ENCODE measurements around the gene CTSH. TPM values are rescaled to one million over a fixed set of nuclear protein-coding genes. Genes with fewer than 3 reads are reported as not detected.

The CTSH gene
- total and polyA plus RNA-seq, 12 donors = 26.4 to 122 (median 62.5) TPM

DNA sequence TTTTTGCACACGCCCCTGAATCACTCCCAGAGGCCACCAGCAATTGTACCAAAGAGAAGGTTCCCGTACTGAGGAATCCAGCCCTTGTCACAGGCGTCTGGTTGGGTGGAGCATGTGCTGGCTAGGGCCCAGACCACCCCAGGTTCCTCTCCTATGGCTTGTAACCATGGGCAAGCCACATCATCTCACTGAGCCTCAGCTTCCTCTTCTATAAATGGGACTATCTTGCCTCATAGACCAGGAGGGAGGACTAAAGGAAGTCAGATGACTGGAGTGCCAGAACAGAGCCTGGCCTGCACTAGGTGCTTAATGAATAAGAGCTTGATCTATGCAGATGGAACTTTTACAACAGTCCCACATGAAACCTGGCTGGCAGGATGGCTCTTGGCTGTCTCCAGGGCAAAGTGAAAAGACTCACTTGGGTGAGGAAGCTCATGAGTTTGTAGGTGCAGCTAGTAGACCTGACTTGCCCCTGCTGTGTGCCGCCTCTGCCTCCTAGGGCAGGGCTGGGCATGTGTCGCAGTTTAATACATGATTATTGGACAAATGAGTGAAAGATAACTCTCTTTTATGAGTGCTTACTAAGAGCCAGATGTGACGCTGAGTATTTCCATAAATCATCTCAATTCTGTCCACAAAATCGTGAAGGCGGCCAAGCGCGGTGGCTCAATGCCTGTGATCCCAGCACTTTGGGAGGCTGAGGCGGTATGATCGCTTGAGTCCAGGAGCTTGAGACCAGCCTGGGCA, 29.3 kb downstream of the CTSH start:
- Histone ChIP-seq H3K27ac (peak overlapping the region in 3 of 10 donors; percentile 7 to 71 (median 9)), H3K27me3 (no peaks in the 10 kb centered on the region), H3K4me1 (peaks cover 8 to 72% (median 28%) of the 10 kb centered on the region in 9 donors), H3K36me3 (peaks cover 0 to 88% (median 24%) of the 10 kb centered on the region in 9 donors), H3K9me3 (no peaks in the 10 kb centered on the region), H3K4me3 (no peak overlapping the region)
- TF ChIP-seq, protein P1, sequence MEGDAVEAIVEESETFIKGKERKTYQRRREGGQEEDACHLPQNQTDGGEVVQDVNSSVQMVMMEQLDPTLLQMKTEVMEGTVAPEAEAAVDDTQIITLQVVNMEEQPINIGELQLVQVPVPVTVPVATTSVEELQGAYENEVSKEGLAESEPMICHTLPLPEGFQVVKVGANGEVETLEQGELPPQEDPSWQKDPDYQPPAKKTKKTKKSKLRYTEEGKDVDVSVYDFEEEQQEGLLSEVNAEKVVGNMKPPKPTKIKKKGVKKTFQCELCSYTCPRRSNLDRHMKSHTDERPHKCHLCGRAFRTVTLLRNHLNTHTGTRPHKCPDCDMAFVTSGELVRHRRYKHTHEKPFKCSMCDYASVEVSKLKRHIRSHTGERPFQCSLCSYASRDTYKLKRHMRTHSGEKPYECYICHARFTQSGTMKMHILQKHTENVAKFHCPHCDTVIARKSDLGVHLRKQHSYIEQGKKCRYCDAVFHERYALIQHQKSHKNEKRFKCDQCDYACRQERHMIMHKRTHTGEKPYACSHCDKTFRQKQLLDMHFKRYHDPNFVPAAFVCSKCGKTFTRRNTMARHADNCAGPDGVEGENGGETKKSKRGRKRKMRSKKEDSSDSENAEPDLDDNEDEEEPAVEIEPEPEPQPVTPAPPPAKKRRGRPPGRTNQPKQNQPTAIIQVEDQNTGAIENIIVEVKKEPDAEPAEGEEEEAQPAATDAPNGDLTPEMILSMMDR (IDR thresholded peaks at IDR 0.05) = no peak
- WGBS, 2 donors = 86% methylated on average over 12 of the region's 12 CpGs
- intact Hi-C loops (cut with DNase I) = loop anchor here in 3 of 10 donors (2.0 to 10.0 kb wide), 4 partner anchors 19 to 259 kb away; no protein-coding TSS in a partner anchor
- DNase-seq = no peak
- peak; percentile 26 to 81 (median 64) for ATAC-seq

DNA sequence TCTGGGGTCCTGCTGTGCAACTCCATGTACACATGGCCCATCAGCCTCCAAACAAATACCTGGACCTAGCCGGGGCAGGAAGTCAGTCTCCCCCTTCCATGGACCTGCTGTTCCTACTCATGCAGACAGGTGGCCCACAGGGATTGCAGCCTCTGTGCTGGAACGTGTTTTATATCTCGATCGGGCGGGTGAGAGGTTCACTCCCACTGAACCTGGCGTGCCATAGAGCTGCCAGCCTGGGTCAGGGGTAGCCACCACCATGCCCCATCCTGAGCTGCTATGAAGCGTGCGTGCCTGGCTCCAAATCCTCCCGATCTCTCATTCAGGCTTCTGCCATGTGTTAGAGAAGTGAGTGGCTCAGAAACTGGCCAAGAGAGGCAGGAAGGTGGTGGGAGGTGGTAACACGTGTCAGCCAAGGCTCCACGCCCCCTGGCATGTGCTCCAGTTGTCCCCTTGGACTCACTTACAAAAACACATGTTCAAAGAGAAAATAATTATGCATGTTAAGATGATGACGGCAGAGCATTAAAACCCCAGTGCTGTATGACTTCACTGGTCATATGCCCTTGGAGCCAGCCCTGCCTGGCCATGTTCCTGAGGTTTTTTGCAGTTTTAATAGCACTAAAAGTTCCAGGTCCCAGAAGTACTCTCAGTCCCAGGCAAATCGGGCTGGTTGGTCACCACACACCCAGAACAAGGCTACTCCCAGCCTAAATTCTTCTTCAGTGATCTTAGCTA, 30.6 kb downstream of the CTSH start:
- TF ChIP-seq, protein P1 (IDR thresholded peaks at IDR 0.05) = peak in 8 of 9 donors; percentile 40 to 67 (median 48)
- H3K27me3 ChIP-seq = no peaks in the 10 kb centered on the region
- ATAC-seq (peak; percentile 20 to 82 (median 36)), DNase-seq (peak in 1 of 2 donors; percentile 27)
- intact Hi-C loops (cut with DNase I) = loop anchor here in 6 of 10 donors (2.0 to 10.0 kb wide), 7 partner anchors 21 to 268 kb away; no protein-coding TSS in a partner anchor
- no peak overlapping the region for H3K4me3 ChIP-seq
- no peaks in the 10 kb centered on the region for H3K9me3 ChIP-seq
- H3K4me1 ChIP-seq = peaks cover 8 to 79% (median 28%) of the 10 kb centered on the region in 9 donors
- peaks cover 0 to 89% (median 19%) of the 10 kb centered on the region in 9 donors for H3K36me3 ChIP-seq
- peak overlapping the region in 4 of 10 donors; percentile 6 to 71 (median 22) for H3K27ac ChIP-seq
- WGBS, 2 donors = 40 to 54% methylated on average over 13 of the region's 13 CpGs

GRCh38 chr15:78913012-78913411, 31.8 kb downstream of the CTSH start:
- Histone ChIP-seq H3K36me3 (peaks cover 0 to 90% (median 13%) of the 10 kb centered on the region in 9 donors), H3K4me1 (peaks cover 8 to 84% (median 32%) of the 10 kb centered on the region in 9 donors)

More at GRCh38 chr15:78913012-78913411, 31.8 kb downstream of the CTSH start:
- no peak for ATAC-seq
- Histone ChIP-seq H3K27ac (no peak overlapping the region), H3K27me3 (no peaks in the 10 kb centered on the region), H3K9me3 (no peaks in the 10 kb centered on the region), H3K4me3 (no peak overlapping the region)
- TF ChIP-seq, protein P1 (IDR thresholded peaks at IDR 0.05) = no peak
- intact Hi-C loops (cut with DNase I) = loop anchor here in 7 of 10 donors (2.0 to 10.0 kb wide), 6 partner anchors 64 to 269 kb away; no protein-coding TSS in a partner anchor
- WGBS, 2 donors = 90 to 97% methylated on average over 3 of the region's 3 CpGs
- DNase-seq = no peak
